SK-N-SH treated with all-trans-retinoic acid at 6 μM for 48 hours (cell line): Measurements from ENCODE around the gene SACS.

Source experiments
- ARNTL ChIP-seq: fragments of 450-650 bp; formaldehyde crosslinking; IDR thresholded peaks from 2 replicates; pipeline ENCODE4 v1.5.0; 2020; ENCODE audit warnings: low read depth, mild to moderate bottlenecking, moderate library complexity, borderline replicate concordance
- CSDC2 ChIP-seq: fragments of 250-450 bp; sonication (Bioruptor Pico); IDR thresholded peaks from 2 replicates; pipeline ENCODE4 v1.5.0; 2020; ENCODE audit warnings: mild to moderate bottlenecking, moderate library complexity
- CSRNP3 ChIP-seq: fragments of 250-450 bp; sonication (Bioruptor Pico); IDR thresholded peaks from 2 replicates; pipeline ENCODE4 v1.5.1; 2021; ENCODE audit warnings: mild to moderate bottlenecking, moderate library complexity
- ESRRG ChIP-seq: fragments of 250-450 bp; sonication (Bioruptor Pico); IDR thresholded peaks from 2 replicates; pipeline ENCODE4 v1.6.1; 2021; ENCODE audit warnings: mild to moderate bottlenecking
- OSR1 ChIP-seq: fragments of 250-450 bp; sonication (Bioruptor Pico); IDR thresholded peaks from 2 replicates; pipeline ENCODE4 v1.8.0; 2022; ENCODE audit warnings: moderate library complexity, mild to moderate bottlenecking, inconsistent platforms
- PATZ1 ChIP-seq: fragments of 250-450 bp; sonication (Bioruptor Pico); IDR thresholded peaks from 2 replicates; pipeline ENCODE4 v1.8.0; 2020; ENCODE audit warnings: mild to moderate bottlenecking, moderate library complexity, borderline replicate concordance
- RARB ChIP-seq: fragments of 250-450 bp; sonication (Bioruptor Pico); IDR thresholded peaks from 2 replicates; pipeline ENCODE4 v1.8.0; 2021; ENCODE audit warnings: mild to moderate bottlenecking, moderate library complexity
- TCF4 ChIP-seq: fragments of 250-450 bp; sonication (Bioruptor Pico); IDR thresholded peaks from 2 replicates; pipeline ENCODE4 v1.8.0; 2021; ENCODE audit warnings: mild to moderate bottlenecking, moderate library complexity, borderline replicate concordance
- TSHZ2 ChIP-seq: fragments of 250-450 bp; sonication (Bioruptor Pico); IDR thresholded peaks from 2 replicates; pipeline ENCODE4 v1.5.0; 2020; ENCODE audit warnings: mild to moderate bottlenecking, moderate library complexity
- ZC3H10 ChIP-seq: fragments of 250-450 bp; sonication (Bioruptor Pico); IDR thresholded peaks from 2 replicates; pipeline ENCODE4 v1.5.1; 2021; ENCODE audit warnings: mild to moderate bottlenecking, moderate library complexity
- ZFP3 ChIP-seq: fragments of 250-450 bp; sonication (Bioruptor Pico); IDR thresholded peaks from 2 replicates; pipeline ENCODE4 v1.5.0; 2020; ENCODE audit warnings: mild to moderate bottlenecking, moderate library complexity

GRCh38 chr13:23372264-23372906, 61.1 kb downstream of the SACS start:
- no peak for TF ChIP-seq ARNTL
- TF ChIP-seq TSHZ2 (CRISPR knock-in tag), result no peak
- TF ChIP-seq CSRNP3 (CRISPR knock-in tag), result no peak
- TF ChIP-seq PATZ1 (CRISPR knock-in tag), result no peak
- TF ChIP-seq OSR1, result no peak
- TF ChIP-seq TCF4, result no peak
- no peak for TF ChIP-seq CSDC2
- no peak for TF ChIP-seq ESRRG (CRISPR knock-in tag)
- TF ChIP-seq RARB, result no peak
- TF ChIP-seq ZC3H10, result no peak
- no peak for TF ChIP-seq ZFP3 (CRISPR knock-in tag)
